ENCODE measurements around the gene FAM234B.
"Not testable (repeated sequence)": the region's sequence is repeated elsewhere in the genome, so short reads cannot be mapped to it uniquely, and the experiment has no call there.

The FAM234B gene

DNA sequence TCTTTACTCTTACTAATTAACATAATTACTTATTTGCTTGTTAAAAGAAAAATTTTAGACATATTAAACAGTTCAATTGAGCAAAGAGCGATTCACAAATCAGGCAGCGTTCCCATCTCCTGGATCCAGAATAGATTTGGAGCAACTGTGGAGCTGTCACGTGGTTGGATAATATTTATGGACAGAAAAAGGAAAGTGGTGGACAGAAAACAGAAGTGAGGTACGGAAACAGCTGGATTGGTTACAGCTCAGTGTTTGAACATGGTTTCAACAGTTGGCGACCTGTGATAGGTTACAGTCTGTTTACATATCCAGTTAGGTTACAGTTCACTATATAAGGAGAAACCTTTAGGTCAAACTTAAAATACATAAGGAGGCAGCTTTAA, 19.7 kb upstream of the FAM234B start:
- no peak for DNase-seq

DNA sequence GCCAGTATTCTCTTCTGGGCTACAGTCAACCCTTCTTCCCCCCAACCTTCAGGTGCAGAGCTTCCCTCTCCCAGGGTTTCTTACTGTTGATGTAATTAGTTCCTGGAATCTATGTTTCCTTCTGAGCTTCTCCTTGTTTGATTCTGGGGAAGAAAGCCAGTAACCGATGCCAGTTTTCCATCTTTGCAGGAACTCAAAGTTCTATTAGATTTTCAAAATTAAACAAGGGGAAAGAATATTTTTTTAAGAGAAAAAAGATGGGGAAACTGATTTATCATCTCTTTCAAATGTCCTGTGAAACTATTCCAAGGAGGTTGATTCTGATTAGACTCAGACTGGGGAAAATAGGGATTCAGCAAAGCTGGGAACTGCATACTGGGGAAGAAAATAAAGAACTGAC, 17.9 kb upstream of the FAM234B start:
- no peak for DNase-seq

DNA sequence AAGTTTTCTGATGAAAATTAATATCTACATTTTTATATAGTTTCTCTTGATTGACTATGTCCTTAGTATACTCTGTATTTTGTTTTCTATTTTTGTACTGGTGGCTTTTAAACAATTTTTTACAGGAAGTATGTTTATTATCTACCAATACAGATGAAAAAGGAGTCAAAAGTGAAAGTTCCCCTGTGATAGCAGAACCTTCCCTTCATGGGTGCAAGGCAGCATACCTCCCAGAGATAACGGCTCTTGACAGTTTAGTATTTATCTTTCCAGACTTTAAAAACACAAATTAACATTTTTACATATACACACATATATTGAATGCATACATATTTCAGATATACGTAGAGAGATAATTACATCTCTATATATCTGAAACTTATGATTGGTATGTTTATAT, 17.1 kb upstream of the FAM234B start:
- no peak for DNase-seq

DNA sequence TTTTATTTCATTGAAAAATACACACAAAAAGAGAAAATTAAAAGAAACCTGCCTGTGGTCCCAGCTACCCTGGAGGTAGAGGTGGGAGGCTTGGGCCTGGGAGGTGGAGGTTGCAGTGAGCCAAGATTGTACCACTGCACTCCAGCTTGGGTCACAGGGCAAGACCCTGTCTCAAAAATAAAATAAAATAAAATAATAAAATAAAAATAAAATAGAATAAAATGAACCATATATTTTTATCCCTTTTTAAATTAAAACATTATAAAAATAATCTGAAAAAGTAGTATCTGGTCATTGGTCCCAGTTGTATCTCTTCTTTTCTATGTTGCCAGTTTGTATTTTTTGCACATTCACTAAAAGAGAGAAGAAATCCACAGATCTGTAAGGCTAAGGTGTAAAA, 16.7 kb upstream of the FAM234B start:
- DNase-seq: no peak

DNA sequence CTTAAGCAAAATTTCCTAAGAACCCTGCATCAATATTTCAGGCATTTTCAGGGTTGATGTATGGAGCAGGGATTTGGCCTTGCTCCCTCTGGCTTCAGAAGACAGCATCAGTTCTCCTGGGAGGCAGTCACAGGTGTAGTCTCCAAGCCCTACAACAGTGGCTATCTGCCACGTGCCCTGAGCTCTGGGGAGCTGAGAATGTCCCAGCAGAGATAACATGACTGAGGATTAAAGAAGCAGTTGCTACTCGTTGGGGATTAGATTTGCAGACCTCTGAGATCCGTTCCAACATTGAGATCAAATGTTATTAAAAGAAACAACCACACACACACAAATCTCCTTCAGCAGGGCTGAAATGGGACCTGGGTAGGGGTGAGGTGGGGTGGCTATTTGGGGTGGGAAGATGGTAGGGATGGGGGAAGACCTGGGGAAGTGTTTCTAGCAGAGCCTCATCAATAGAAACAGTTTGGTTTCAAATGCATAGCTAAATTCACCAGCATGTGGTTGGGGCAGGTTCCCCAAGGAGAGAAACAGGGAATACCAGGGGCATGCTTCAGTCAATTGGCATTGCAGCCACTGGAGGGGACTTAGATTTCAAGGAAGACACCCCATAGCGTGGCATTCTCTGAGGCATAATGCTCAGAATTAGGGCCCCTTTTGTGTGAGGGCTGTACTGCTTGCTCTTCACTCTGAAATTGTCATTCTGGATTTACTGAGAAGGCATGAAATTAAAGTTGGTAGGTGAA, 15.2 kb upstream of the FAM234B start:
- no peak for DNase-seq

DNA sequence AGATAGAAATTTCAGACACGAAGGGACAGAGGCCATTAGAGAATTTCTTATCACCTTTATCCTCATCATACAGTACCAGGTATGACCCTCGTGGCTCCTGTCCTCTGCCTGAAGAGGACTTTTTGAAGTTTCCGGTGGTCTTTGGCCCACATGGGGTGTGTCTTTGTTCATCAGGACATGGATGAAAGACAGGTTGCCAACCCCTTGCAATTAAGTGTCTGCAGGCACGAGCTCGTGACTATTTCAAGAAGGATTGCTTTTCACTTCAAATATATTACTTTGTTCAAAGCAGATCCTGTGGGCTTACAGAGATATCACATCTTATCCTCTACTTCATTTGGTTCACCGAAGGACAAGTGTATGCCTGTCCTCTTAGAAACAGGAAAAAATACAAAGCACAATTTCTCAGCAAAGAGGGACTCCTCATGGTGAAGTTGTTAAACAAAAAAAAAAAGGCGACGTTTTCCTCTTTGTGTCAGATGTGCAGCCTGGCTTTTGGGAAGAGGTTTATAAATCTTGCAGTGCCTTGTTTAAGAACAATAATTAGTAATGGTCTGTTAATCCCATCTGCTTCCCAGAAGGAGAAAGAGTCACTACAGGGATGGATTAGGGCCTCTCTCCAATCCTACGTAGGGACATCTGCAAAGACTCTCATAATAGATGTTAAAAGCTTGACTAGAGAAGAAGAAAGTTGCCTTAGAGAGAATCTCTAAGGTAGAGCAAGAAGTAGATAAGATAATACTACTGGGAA, 13.5 kb upstream of the FAM234B start:
- DNase-seq: no peak

DNA sequence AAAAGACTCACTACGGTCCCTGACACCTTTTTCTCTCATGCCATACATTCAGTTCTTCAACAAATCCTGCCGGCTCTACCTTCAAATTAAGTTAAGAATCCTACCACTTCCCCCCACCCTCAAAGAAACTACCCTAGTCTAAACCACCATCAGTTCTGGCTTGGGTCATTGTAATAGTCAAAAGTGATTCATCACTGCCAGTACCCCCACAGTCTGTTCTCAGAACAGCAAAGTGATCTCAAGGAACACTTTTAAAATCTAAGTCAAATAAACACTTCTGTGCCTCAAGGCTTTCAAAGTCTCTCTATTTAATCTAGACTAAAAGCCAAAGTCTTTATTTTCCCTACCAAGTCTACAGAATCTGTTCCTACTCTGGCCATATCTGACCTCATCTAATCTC, 12.0 kb upstream of the FAM234B start:
- DNase-seq: no peak

DNA sequence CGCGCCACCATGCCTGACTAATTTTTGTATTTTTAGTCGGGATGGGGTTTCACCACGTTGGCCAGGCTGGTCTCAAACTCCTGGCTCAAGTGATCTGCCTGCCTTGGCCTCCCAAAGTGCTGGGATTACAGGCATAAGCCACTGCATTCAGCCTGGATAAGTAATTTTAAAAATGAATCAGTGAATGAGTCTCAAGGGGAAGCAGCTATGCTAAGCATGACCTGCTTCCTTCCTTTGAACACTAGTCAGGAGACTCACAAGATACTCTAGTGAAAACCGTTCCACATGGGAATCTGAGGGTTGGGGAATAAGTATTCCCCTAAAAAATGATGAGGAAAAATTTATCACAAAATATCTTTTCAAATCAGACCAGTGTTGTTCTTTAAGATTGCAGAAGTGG, 10.7 kb upstream of the FAM234B start:
- no peak for DNase-seq

DNA sequence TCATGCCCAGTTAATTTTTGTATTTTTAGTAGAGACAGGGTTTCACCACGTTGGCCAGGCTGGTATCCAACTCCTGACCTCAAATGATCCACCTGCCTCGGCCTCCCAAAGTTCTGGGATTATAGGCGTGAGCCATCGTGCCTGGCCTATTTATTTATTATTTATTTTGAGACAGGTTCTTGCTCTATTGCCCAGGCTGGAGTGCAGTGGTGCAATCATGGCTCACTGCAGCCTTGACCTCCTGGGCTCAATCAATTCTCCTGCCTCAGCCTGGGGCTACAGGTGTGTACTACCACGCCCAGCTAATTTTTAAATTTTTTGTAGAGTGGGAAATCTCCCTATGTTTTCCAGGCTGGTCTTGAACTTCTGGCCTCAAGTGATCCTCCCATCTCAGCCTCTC, 8.8 kb upstream of the FAM234B start:
- DNase-seq: not testable (repeated sequence)

DNA sequence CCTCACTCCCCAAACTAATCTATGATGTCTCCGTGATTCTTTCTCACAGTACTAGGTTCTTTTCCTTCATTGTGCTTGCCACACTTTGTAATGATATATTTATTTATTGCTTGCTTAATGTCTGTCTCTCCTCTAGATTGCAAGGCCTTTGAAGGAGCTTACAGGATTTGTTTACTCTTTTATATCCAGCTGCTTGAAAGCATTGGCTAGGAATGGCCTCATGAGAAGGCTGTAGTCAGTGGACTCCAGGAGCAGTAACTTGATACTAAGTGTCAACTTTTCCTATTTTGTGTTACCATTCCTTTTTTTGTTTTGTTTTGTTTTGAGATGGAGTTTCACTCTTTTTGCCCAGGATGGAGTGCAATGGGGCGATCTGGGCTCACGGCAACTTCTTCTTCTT, 7.3 kb upstream of the FAM234B start:
- no peak for DNase-seq

DNA sequence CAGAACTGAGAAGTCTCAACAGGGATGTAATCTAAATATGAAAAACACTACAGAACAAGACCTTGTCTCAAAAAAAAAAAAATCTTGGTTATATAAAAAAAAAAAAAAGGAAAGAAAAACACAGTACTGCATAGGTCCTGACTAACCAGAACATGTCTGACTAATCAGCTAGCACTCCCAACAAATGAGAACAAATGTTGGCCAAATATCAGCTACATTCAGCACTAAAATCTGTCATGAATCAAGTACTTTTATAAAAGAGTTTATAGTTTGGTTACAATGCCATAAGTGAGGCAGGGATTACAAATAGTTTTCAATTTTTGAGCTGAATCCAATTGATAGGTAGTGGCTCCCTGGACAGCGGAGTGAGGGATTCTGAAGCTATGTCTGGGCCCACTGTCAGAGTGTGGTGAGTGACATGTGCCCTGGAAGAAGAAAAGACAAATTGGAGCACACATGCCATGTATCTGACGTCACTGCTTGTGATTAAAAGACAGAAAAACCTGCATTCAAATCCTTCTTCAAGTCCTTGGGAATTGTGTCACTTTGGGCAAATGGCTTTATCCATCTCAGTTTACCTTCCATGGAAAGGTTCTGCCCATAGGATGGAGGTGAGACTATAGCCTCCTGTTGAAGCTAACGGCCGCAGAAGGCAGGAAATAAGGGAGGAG, 5.6 kb upstream of the FAM234B start:
- no peak for DNase-seq

DNA sequence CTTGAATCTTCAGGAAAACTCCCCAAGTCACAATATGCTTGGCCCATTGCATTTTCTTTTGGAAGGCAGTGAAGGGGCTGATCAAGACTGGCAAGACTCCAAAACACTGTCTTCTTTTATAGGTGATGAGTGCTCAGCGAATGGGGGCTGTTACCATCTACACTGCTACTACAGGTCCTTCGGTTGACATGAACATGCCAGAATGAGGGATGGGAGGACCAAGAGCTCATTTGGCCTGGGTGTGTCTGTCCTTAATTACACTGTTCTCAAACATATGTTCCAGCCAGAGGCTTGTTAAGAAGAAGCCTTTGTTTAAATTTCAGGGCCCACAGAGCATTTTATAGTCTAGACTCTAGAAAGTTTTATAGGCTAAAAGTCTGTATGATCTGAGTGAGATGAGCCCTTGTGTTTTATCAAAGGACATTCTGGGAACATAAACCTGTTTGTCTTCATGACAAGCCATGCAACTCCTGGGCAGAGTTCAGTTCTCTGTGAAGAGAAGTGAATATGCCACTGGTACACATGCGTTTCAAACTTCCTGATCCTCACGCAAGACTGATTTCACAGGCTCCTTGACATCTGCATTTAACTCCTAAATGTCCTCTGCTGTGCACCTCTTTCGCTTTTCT, 4.7 kb upstream of the FAM234B start:
- no peak for DNase-seq

DNA sequence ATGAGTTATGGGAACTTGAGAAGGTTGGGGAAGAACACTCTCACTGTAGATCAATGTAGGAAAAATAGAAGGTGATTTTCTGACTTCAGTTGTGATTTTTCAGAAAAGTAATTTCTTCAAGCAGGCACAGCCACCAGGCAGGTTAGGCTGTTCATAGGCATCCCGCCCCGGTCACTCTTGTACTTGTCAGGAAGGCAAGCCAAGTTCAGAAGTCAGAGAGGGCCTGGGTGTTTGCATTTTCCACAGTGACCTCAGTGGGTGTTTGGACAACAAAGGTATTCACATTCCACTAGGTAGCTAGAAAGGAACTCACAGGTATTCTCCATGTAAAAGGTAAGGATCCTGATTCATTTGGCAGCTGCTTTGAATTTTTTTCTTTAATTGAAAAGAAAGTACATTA, 3.0 kb upstream of the FAM234B start:
- no peak for DNase-seq

DNA sequence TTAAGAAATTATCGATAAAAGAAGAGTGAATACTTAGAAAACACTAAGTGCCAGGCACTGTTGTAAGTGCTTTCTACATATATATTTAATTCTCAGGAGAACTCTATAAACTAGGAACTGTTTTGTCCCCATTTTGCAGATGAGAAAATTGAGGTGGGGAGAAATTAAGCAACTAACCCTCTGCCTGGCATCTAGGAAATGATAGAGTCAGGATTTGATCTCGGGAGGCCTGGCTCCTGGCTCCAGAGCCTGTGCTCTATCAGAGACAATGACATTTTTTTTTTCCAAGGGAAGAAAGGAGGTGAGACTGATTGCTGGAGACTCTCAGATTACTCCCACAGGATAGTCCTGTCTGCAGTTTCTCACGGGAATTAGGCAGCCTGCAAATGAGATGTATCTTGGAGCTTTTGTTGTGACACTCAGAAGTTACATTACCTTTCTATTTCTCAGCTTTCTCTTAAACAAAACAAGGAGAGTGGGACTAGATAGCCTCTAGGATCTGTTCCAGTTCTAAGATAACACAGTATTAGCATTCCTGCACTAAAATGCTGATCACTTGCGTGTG, 1.4 kb upstream of the FAM234B start:
- DNase-seq: no peak

DNA sequence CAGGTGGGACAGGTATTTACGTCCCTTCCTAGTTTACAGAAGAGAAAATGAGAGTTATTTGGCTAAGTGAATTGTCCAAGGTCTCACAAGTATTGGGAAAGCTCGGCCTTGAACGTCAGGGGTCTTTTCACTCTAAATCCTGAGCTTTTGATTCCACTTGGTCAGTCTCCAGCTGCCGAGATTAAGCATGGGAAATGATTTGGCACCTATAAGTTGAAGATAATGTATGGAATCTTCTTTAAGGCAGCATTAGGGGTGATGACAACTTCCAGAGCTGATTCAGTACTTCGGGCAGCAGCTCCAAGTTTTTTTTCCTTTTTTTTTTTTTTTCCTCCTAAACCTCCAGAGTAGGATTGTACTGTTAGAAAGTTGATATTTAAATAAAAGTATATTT, 722 bp downstream of the FAM234B start:
- no peak for DNase-seq

DNA sequence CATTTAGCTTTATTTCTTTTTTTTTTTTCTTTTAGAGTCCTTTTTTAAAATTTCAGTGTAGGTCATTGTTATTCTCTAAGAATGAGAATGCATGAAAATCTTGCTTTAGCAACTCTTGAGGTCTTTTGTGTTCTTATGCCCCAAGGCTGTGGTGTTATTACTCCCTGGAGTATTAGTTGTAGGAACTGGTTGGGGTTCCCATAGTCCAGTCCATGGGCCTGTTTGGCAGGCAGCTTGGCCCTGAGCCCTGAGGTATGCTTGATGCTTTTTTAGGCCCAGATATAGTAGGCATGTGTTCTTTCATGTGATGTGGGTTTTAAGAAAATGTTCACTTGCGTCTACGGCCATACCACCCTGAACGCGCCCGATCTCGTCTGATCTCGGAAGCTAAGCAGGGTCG, 1.6 kb downstream of the FAM234B start:
- no peak for DNase-seq

DNA sequence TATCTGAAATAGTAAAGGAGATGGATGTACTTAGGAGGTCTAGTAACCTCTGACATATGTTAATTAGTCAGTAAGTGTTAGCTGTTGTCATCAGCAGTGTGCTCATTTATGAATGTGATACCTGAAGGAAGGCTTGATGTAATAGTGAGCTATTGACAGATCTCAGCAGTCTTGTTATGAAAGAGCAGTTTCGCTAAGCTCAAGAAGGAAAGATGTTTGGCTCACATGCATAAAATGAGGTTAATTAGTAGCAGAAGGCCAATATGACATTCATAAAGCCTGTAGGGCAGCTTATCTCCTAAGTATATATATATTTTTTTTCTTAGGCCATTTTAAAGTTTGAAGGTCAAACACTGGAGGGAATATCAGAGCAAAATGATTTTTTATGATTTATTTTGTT, 2.8 kb downstream of the FAM234B start:
- no peak for DNase-seq

DNA sequence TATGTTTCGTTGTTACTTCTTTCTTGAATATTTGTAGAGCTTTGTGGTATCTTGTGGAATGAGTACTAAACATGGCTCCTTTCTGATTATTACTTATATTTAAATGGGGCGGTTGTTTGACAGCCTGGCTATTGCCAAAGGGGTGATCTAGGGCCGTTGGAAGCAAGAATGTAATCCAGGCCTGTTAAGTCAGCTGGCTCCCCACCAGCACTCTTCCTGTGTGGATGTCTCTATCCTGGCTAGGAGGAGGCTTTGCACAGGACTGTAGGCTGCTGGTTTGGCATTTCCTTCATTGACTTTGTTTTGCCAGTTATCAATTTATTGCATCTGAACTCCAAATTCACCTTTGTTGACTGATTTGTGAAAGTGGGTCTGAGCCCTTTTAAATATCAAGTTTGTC, 5.6 kb downstream of the FAM234B start:
- DNase-seq: no peak

DNA sequence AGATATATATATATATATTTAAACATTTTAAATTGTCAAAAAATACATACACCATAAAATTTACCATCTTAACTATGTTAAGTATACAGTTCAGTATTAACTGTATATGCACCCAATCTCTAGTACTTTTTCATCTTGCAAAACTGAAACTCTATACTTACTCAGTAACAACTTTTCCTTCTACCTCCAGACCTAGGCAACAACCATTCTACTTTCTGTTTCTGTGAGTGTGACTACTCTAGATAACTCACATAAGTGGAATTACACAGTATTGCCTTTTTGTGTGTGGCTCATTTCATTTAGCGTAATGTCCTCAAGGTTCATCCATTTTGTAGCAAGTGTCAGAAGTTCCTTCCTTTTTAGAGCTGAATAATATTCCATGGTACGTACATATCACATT, 8.2 kb downstream of the FAM234B start:
- DNase-seq: no peak

DNA sequence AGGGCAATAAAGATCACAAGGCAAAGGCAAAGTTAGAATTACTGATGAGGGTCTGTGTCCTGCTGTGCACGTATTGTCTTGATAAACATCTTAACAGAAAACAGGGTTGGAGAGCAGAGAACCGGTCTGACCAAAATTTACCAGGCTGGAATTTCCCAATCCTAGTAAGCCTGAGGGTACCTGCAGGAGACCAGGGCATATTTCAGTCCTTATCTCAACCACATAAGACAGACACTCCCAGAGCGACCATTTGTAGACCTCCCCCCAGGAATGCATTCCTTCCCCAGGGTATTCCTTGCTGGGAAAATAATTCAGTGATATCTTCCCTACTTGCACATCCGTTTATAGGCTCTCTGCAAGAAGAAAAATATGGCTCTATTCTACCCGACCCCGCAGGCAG, 9.4 kb downstream of the FAM234B start:
- not testable (repeated sequence) for DNase-seq

DNA sequence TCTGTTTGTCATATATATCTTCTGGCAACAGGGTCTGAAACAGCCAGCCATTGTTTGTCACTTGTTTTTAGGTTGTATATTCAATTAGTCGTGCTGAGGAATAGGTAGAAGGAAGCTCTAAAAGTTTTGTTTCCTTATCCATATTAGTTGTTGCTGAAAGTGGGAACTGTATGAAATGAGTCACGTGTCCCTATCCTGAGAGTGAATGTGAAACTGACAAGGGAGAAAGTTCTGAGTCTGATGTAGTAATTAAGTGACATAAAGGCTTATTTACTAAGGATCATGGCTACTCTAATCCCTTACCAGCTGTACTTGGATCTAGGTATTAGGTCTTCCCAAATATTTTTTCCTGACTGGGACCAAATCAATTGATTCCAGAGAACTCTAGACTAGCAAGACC, 16.4 kb downstream of the FAM234B start:
- no peak for DNase-seq

DNA sequence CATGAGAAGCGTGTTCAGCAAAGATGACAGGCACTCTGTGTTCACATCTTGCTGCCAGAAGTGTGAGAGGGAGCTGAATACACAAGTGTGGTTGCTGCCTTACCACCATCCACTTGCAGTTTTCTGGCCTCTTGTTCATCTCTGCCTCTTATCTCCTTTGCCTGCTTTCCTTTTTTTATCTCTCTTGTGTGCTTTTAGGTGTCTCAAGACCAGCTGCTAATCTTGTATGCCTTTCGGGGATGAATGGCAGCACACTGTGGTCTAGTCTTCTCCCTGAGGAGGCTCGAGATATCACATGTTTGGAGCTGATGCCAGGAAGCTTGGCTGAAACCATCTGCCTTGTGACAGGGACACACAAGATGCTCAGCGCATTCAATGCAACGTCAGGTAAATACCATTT, 17.2 kb downstream of the FAM234B start:
- DNase-seq: no peak

DNA sequence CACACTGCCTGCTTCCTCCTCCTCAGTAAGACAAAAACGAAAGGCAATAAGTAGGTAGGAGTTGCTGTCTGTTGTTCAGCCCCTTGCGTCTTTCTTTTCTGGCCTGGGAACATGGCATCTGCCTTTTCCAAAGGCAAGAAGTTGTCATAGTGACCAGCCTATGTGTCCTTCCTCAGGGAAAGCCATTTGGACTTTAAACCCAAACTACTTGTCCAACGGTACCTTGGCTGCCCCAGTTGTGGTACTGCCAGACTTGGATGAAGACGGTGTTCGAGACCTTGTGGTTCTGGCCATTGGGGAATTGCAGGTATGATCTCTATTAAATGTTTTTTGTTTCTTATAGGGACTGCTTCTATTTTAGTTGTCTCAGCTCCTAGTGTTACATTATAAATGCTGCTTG, 18.5 kb downstream of the FAM234B start:
- DNase-seq: no peak

DNA sequence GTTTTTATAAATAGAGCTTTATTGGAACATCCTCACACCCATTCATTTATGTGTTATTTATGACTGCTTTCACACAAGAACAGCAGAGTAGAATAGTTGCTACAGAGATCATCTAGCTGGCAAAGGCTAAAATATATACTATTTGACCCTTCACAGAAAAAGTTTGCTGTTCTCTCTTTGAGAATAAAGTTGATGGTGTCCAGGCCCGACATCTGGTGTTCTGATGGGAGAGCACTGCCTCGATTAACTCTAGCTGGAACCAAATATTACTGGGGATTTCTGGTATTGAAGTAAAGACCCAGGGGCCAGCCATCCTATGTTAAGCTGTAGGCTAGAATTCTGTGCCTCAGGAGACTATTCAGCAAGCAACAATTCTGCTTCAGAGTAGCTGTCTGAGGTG, 21.8 kb downstream of the FAM234B start:
- no peak for DNase-seq
